DND-41 (cell line): ENCODE data around the gene HSPA1L.
"Not testable (repeated sequence)": the region's sequence is repeated elsewhere in the genome, so short reads cannot be mapped to it uniquely, and the experiment has no call there.

ENCODE experiments used
- ATAC-seq: fragments of 200-7000 bp; cut with Tn5 transposase; 3 replicates; pipeline ENCODE4 v1.9.1; 2021; ENCODE audit warnings: low read depth; ENCODE audit not compliant: insufficient read depth
- DNase-seq: peaks from one replicate; pipeline ENCODE4 v3.0.0-alpha.2; 2020
- H2AFZ ChIP-seq: 2 replicates; pipeline ENCODE4 v1.6.0; 2012; ENCODE audit warnings: low read depth, low read length
- H3K27ac ChIP-seq: 2 replicates; pipeline ENCODE4 v1.5.1; 2012; ENCODE audit warnings: low read length, inconsistent platforms
- H3K27me3 ChIP-seq: fragments of 200-600 bp; sonication (generic); 2 replicates; pipeline ENCODE4 v1.6.0; 2012; ENCODE audit warnings: low read length, mild to moderate bottlenecking, inconsistent platforms; ENCODE audit not compliant: insufficient read depth, poor library complexity
- H3K36me3 ChIP-seq: 2 replicates; pipeline ENCODE4 v1.5.1; 2012; ENCODE audit warnings: low read length, inconsistent platforms; ENCODE audit not compliant: insufficient read depth
- H3K4me1 ChIP-seq: 2 replicates; pipeline ENCODE4 v1.5.1; 2012; ENCODE audit warnings: mild to moderate bottlenecking, low read length; ENCODE audit not compliant: insufficient read depth
- H3K4me2 ChIP-seq: 2 replicates; pipeline ENCODE4 v1.6.0; 2012; ENCODE audit warnings: mild to moderate bottlenecking, moderate library complexity, low read length, inconsistent platforms; ENCODE audit not compliant: insufficient read depth
- H3K4me3 ChIP-seq, 2 experiments: fragments of 200-600 bp in 1 of 2; shearing (Covaris generic) in 1 of 2; 2 replicates each; pipeline ENCODE4 v1.5.1; 2012 to 2016; ENCODE audit warnings: inconsistent platforms in 2 of 2, low read length in 2 of 2, mild to moderate bottlenecking in 2 of 2, low read depth in 1 of 2, moderate library complexity in 1 of 2
- H3K79me2 ChIP-seq: 2 replicates; pipeline ENCODE4 v1.6.0; 2012; ENCODE audit warnings: low read length, inconsistent platforms; ENCODE audit not compliant: insufficient read depth
- H3K9ac ChIP-seq: 2 replicates; pipeline ENCODE4 v1.6.0; 2012; ENCODE audit warnings: low read depth, mild to moderate bottlenecking, inconsistent platforms, low read length, moderate library complexity
- H3K9me3 ChIP-seq: 2 replicates; pipeline ENCODE4 v1.5.1; 2012; ENCODE audit warnings: low read length, moderate library complexity, mild to moderate bottlenecking, inconsistent platforms; ENCODE audit not compliant: insufficient read depth, severe bottlenecking
- H4K20me1 ChIP-seq: 2 replicates; pipeline ENCODE4 v1.6.0; 2012; ENCODE audit warnings: low read length; ENCODE audit not compliant: insufficient read depth
- CTCF ChIP-seq: IDR thresholded peaks from 2 replicates; pipeline ENCODE4 v1.5.1; 2012; ENCODE audit warnings: borderline replicate concordance, low read length, moderate library complexity, mild to moderate bottlenecking; ENCODE audit not compliant: poor library complexity, severe bottlenecking; ENCODE audit errors: extremely low read depth
- EZH2 ChIP-seq: IDR thresholded peaks from 3 replicates; pipeline ENCODE4 v1.6.1; 2012; ENCODE audit warnings: borderline replicate concordance, low read depth, mild to moderate bottlenecking, moderate library complexity, low read length, inconsistent platforms; ENCODE audit not compliant: severe bottlenecking

HSPA1L gene

GRCh38 chr6:31860349-31860748 lies 45.3 kb upstream of the HSPA1L start:
- peaks cover 32% of the 10 kb centered on the region for H3K4me1 ChIP-seq
- H3K79me2 ChIP-seq, result peaks cover 11% of the 10 kb centered on the region
- no peak overlapping the region for H3K9ac ChIP-seq
- TF ChIP-seq EZH2 (no peak), CTCF (no peak)
- no peaks in the 10 kb centered on the region for H3K27me3 ChIP-seq
- no peak overlapping the region for H3K27ac ChIP-seq
- no peak overlapping the region for H2AFZ ChIP-seq
- H3K4me2 ChIP-seq, result no peak overlapping the region
- no peak for ATAC-seq
- no peak overlapping the region for H3K4me3 ChIP-seq
- H4K20me1 ChIP-seq, result no peaks in the 10 kb centered on the region
- no peak for DNase-seq
- no peaks in the 10 kb centered on the region for H3K9me3 ChIP-seq
- H3K36me3 ChIP-seq, result peaks cover 15% of the 10 kb centered on the region

- H3K27ac ChIP-seq, result no peak overlapping the region
- H3K36me3 ChIP-seq, result peaks cover 15% of the 10 kb centered on the region
- H3K9ac ChIP-seq, result no peak overlapping the region
- DNase-seq, result no peak
- peaks cover 30% of the 10 kb centered on the region for H3K4me1 ChIP-seq
- H3K27me3 ChIP-seq, result no peaks in the 10 kb centered on the region
- no peaks in the 10 kb centered on the region for H3K9me3 ChIP-seq
- H3K4me2 ChIP-seq, result no peak overlapping the region
- H3K4me3 ChIP-seq, result no peak overlapping the region
- ATAC-seq, result no peak
- TF ChIP-seq EZH2, result no peak
- TF ChIP-seq CTCF, result no peak
- H3K79me2 ChIP-seq, result peaks cover 11% of the 10 kb centered on the region
- no peaks in the 10 kb centered on the region for H4K20me1 ChIP-seq
- no peak overlapping the region for H2AFZ ChIP-seq
Measured at GRCh38 chr6:31859923-31860322, 44.8 kb upstream of the HSPA1L start.

GRCh38 chr6:31858707-31859106 lies 43.6 kb upstream of the HSPA1L start:
- Histone ChIP-seq H4K20me1 (no peaks in the 10 kb centered on the region), H3K9me3 (no peaks in the 10 kb centered on the region), H3K27me3 (no peaks in the 10 kb centered on the region), H3K4me2 (no peak overlapping the region), H3K36me3 (peaks cover 15% of the 10 kb centered on the region), H3K9ac (no peak overlapping the region), H3K27ac (no peak overlapping the region), H3K4me3 (no peak overlapping the region), H2AFZ (no peak overlapping the region), H3K4me1 (peaks cover 19% of the 10 kb centered on the region), H3K79me2 (peaks cover 11% of the 10 kb centered on the region)
- DNase-seq (no peak), ATAC-seq (no peak)
- TF ChIP-seq CTCF, result no peak
- TF ChIP-seq EZH2, result no peak

- H3K27me3 ChIP-seq, H3K79me2 ChIP-seq, H3K4me2 ChIP-seq, DNase-seq, H3K9ac ChIP-seq, H2AFZ ChIP-seq, H3K9me3 ChIP-seq, H3K27ac ChIP-seq, H3K4me3 ChIP-seq, ATAC-seq, H4K20me1 ChIP-seq: not testable (repeated sequence)
- Histone ChIP-seq H3K36me3 (peaks cover 15% of the 10 kb centered on the region), H3K4me1 (peaks cover 16% of the 10 kb centered on the region)
Measured at GRCh38 chr6:31857774-31858173, 42.7 kb upstream of the HSPA1L start.

GRCh38 chr6:31851980-31852718 lies 37.1 kb upstream of the HSPA1L start:
- not testable (repeated sequence) for H3K79me2 ChIP-seq, H3K4me2 ChIP-seq, H3K9ac ChIP-seq, H4K20me1 ChIP-seq, H3K4me1 ChIP-seq, H3K9me3 ChIP-seq, H3K27ac ChIP-seq, H3K27me3 ChIP-seq, H2AFZ ChIP-seq, H3K4me3 ChIP-seq, H3K36me3 ChIP-seq, DNase-seq, ATAC-seq
